Activated T-cell treated with anti-CD3 and anti-CD28 coated beads, Interleukin-2, amount 50 U/mL, for 4 hours (primary cell): ENCODE data around the gene MKNK1. TPM values are rescaled to one million over a fixed set of nuclear protein-coding genes. Genes with fewer than 3 reads are reported as not detected.

Experiments
- ATAC-seq, 2 donors: fragments of 200-7000 bp; cut with Tn5 transposase; one replicate each; pipeline ENCODE4 v1.10.0; 2021
- DNase-seq: peaks from one replicate; pipeline ENCODE4 v3.0.0-alpha.2; 2020
- H3K27me3 Mint-ChIP-seq: one replicate; pipeline ENCODE4 v1.8.0; 2021; ENCODE audit warnings: low read depth, mixed read lengths
- H3K36me3 Mint-ChIP-seq: one replicate; pipeline ENCODE4 v1.8.0; 2022; ENCODE audit warnings: mixed read lengths; ENCODE audit not compliant: insufficient read depth
- H3K4me1 Mint-ChIP-seq: one replicate; pipeline ENCODE4 v1.8.0; 2021; ENCODE audit warnings: low read depth, mixed read lengths
- H3K4me3 Mint-ChIP-seq: one replicate; pipeline ENCODE4 v1.8.0; 2021; ENCODE audit warnings: mild to moderate bottlenecking, moderate library complexity, mixed read lengths
- H3K9me3 Mint-ChIP-seq: one replicate; pipeline ENCODE4 v1.8.0; 2021; ENCODE audit warnings: mixed read lengths
- total RNA-seq, 3 donors: library from RNA; stranded (reverse); gene quantifications; one replicate each; pipeline ENCODE4 v1.2.1, GENCODE V29; 2021

The MKNK1 gene
- total RNA-seq, 3 donors from 2014 or later = 21.1 to 26.1 (median 21.6) TPM

DNA sequence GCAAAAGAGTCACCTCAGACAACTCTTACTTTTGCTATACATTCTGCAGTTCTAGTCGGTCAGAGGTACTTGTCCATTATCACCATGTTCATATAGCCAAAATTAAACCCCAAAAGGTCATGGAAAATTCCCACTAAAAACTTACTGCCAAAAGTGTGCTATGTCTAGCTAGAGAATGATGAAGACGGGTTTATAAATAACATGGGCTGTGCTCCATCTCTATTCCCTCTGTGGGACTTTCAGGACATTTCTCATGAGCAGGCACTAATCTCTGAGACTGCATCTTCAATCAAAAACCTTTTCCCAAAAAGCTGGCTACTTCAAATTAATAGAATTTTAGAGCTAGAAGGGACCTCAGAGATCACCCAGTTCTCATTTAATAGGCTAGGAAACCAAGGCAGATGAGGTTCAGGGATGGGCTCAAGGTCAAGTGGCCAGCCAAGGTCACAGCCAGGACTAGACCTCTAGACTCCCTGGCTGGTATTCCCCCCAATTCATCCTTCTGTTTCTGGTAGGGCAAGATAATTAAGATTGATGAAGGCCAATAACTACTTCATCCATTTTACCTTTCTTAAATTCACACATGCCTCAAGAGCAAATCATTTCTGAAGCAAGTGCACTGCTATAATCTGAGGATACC is 33.5 kb upstream of the MKNK1 start:
- H3K4me1 Mint-ChIP-seq = no peaks in the 10 kb centered on the region
- no peaks in the 10 kb centered on the region for H3K9me3 Mint-ChIP-seq
- no peaks in the 10 kb centered on the region for H3K27me3 Mint-ChIP-seq
- ATAC-seq (no peak), DNase-seq (no peak)
- H3K36me3 Mint-ChIP-seq = peaks cover 43% of the 10 kb centered on the region
- H3K4me3 Mint-ChIP-seq = no peak overlapping the region

DNA sequence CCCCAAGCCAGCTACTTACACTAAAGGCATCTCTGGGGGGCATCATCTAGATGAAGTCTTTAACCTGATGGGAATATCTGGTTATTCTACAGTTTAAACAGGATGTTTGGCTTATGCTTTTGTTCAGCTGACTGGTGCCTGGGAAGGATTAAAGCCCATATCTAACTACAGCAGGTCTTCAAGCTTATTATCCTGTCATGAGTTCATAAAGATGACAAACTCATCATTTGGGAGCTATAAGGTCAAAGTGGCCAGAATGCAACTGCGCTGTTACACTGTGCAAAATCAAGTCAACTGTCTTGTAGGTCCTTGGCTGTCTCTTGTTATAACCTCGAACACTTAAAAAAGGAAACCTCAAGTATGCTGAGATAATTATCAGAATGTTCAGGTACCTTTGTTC is 31.1 kb upstream of the MKNK1 start:
- DNase-seq (no peak), ATAC-seq (no peak)
- Mint-ChIP-seq H3K36me3 (peaks cover 33% of the 10 kb centered on the region), H3K9me3 (no peaks in the 10 kb centered on the region), H3K4me1 (no peaks in the 10 kb centered on the region), H3K4me3 (no peak overlapping the region), H3K27me3 (no peaks in the 10 kb centered on the region)

DNA sequence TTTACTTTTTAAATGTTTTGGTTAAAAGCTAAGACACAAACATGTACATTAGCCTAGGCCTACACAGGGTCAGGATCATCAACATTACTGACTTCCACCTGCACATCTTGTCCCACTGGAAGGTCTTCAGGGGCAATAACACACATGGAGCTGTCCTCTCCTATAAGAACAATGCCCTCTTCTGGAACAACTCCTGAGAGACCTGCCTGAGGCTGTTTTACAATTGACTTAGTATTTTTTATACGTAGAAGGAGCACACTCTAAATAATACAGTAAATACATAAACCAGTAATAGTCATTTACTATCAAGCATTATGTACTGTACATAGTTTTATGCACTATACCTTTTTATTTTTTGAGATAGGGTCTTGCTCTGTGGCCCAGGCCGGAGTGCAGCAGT is 26.7 kb upstream of the MKNK1 start:
- ATAC-seq = no peak
- peaks cover 22% of the 10 kb centered on the region for H3K36me3 Mint-ChIP-seq
- H3K27me3 Mint-ChIP-seq = no peaks in the 10 kb centered on the region
- H3K9me3 Mint-ChIP-seq = no peaks in the 10 kb centered on the region
- DNase-seq = no peak
- H3K4me1 Mint-ChIP-seq = no peaks in the 10 kb centered on the region
- no peak overlapping the region for H3K4me3 Mint-ChIP-seq

DNA sequence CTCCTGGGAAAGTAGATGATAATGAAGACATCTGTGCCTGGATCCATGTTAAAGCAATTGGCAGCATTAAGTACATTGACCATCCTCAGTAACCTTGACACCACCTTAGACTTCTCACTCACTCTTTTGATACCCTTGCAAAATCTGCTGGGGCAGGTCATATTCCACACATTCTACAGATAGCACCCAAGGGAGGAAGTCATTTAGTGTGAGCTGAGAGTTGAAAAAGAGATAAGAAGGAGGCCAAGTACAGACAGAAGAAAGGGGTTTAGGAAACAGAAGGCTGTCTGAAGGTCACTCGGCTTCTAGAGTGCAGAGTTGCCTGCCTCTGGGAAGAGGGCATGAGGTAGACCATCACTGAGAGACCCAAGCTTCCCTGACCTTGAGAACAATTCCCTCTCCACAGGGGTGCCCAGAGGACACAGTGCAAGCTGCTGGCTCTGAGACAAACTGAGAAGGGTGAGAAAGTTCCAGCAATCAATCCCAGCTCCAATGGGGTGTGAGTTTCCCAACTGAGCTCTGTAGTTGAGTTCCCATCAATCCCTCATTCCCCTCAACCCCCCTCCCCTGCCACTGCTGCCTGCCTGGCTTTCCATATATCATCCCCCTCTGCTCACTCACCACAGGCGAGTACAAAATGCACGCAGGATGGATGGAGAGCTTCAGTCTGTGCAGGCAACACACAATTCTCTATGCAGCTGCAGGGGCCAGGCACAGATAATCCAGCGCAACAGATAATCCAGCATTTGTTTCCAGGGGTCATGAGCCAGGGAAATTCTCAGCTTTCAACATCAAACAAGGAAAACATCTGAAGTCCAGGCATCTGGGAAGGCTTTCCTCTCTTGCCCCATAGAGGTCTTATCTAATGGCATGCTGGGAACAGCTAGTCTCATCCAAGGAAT is 19.9 kb upstream of the MKNK1 start:
- peaks cover 4% of the 10 kb centered on the region for H3K36me3 Mint-ChIP-seq
- no peaks in the 10 kb centered on the region for H3K27me3 Mint-ChIP-seq
- H3K4me3 Mint-ChIP-seq = no peak overlapping the region
- no peaks in the 10 kb centered on the region for H3K9me3 Mint-ChIP-seq
- peaks cover 1% of the 10 kb centered on the region for H3K4me1 Mint-ChIP-seq
- no peak for ATAC-seq
- DNase-seq = no peak

DNA sequence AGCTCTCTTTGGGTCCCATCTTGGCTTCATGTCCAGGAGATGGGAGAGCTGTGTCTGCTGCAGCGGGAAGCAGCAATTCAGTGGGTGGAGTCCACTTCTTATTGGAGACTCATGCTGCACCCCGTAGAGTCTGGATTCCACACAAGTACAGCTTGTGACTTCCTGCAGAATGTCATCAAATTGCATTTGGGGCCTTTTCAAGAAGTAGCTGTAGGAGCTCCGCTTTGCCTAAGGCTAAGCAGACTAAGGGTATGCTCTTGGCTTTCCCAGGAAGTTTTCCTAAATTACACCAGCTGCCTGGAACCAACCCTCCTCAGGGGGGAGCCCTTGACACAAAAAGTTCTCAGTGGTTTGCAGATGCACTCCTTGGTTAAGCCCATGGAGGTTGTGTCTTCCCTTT is 18.3 kb upstream of the MKNK1 start:
- DNase-seq = no peak
- Mint-ChIP-seq H3K27me3 (no peaks in the 10 kb centered on the region), H3K36me3 (peaks cover 4% of the 10 kb centered on the region), H3K4me1 (peaks cover 7% of the 10 kb centered on the region), H3K9me3 (no peaks in the 10 kb centered on the region), H3K4me3 (no peak overlapping the region)
- no peak for ATAC-seq

DNA sequence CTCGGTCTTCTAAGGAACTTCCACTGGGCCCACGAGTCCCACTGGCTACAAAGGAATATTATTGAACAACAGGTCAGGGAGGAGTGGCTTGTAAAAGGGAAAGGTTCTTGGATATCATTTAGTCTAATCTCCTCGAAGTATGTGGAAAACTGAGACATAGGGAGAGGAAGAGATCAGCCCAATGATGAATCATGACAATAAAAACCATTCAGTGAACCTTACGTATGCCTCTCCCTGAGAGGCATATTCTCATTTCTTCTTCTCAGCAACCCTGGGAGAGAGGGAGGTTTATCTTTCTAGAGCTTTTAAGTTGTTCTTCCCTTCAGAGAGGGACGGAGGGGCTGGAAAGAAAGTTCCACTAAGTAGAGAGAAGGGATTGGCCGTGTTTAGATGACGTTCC is 17.9 kb upstream of the MKNK1 start:
- peaks cover 3% of the 10 kb centered on the region for H3K36me3 Mint-ChIP-seq
- H3K27me3 Mint-ChIP-seq = no peaks in the 10 kb centered on the region
- DNase-seq (no peak), ATAC-seq (no peak)
- H3K9me3 Mint-ChIP-seq = no peaks in the 10 kb centered on the region
- no peak overlapping the region for H3K4me3 Mint-ChIP-seq
- H3K4me1 Mint-ChIP-seq = peaks cover 11% of the 10 kb centered on the region

DNA sequence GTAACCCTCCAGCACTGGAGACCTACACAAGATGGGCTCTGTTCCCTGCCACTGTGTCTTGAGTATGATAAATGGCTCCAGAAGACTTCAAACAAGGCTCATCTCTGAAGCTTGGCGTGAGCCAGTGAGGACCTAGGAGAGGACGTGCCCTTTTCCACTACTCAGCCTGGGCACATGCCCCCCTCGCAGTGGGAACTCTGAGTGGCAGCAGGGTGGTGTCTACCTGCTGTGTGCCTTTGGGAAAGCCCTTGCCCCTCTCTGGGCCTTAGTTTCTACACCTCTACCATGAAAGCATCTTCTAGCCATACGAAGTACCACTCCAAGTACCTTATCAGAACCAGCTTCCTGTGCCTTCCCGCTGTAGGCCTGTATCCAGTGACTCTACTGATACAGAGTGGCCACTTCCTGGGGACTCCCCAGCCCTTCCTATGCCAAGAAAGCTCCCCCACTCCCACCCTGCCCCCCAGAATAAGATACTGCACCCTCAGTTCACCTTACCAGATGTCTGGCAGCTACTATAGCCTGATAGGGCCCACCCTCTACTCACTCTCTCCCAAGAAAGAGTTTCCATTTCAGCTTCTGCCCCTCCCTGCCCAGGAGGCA is 15.7 kb upstream of the MKNK1 start:
- ATAC-seq (no peak), DNase-seq (no peak)
- Mint-ChIP-seq H3K4me3 (no peak overlapping the region), H3K27me3 (no peaks in the 10 kb centered on the region), H3K36me3 (no peaks in the 10 kb centered on the region), H3K4me1 (peaks cover 27% of the 10 kb centered on the region), H3K9me3 (no peaks in the 10 kb centered on the region)

DNA sequence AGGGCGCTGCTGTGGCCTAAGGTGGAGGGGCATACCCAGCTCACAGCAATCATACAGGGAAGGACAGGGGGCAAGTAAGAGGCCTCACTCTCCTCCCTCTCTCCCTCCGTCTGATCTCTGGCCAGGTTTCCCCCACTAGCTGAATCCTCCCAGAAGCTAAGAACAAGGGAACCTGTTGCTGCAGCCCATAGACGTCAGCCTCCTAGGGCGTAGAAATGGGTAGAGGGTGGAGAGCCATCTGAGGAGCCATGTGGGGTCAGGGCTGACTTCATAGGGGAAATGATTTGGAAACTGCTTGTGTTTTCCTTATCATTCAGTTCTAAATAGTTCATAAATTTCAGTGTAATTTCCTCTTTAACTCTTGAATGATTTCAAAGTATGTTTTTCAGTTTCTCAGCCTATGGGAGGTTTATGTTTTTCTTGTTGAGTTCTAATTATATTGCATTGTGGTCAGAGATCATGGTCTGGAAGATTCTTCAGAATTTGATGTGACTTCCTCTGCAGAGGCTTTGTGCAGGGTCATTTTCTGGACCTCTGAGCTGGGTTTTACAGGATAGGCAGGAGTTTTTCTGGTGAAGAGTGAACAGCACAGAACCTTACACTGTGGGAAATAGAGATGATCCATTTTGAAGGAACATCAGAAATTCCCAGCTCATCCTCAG is 14.8 kb upstream of the MKNK1 start:
- no peaks in the 10 kb centered on the region for H3K36me3 Mint-ChIP-seq
- no peaks in the 10 kb centered on the region for H3K27me3 Mint-ChIP-seq
- ATAC-seq (no peak), DNase-seq (no peak)
- no peaks in the 10 kb centered on the region for H3K9me3 Mint-ChIP-seq
- no peak overlapping the region for H3K4me3 Mint-ChIP-seq
- H3K4me1 Mint-ChIP-seq = peaks cover 36% of the 10 kb centered on the region

DNA sequence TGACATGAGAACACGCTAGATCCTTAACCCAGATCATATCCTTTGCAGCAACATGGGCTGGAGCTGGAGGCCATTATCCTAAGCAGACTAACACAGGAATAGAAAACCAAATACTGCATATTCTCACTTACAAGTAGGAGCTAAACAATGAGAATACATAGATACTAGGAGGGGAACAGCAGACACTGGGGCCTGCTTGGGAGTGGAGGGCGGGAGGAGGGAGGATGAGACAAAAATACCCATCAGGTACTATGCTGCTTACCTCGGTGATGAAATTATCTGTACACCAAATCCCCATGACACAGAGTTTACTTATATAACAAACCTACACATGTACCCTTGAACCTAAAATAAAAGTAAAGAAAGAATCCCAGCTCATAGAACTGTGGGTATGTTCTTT is 13.8 kb upstream of the MKNK1 start:
- ATAC-seq = no peak
- peaks cover 44% of the 10 kb centered on the region for H3K4me1 Mint-ChIP-seq
- DNase-seq = no peak
- H3K9me3 Mint-ChIP-seq = no peaks in the 10 kb centered on the region
- no peaks in the 10 kb centered on the region for H3K36me3 Mint-ChIP-seq
- no peaks in the 10 kb centered on the region for H3K27me3 Mint-ChIP-seq
- H3K4me3 Mint-ChIP-seq = peak overlapping the region; percentile 90

DNA sequence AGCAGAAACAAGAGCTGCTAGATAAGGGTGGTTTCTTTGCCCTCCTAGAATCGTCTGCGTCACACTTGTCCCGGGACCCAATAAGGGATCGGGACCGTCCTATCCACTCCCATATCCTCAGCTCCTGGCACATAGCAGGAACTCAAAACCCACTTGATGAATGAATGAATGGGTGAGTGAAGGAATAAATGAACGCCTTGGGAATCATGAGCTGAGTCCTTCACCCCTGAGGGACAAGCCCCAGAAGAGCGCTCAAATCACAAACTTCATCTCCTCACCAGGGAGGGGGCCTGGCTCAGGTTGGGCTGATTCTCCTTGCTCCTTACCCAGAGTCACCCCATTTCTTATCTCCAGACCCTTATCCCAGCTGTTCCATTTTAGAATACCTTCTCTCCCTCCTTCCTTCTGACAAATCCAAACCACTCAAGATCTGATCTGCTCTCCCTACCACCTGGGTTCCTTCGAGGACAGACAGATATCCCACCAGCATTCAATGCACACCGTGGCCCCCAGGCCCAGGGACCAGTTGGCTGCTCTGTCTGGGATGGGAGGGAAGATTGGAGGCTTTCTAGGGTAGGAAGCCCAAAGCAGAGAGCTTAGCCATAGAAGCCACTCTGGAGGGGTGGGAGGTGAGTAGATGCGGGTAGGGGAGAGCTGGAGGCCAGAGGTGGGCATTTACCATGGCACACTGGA is 13.2 kb upstream of the MKNK1 start:
- Mint-ChIP-seq H3K4me3 (peak overlapping the region; percentile 90), H3K9me3 (no peaks in the 10 kb centered on the region), H3K4me1 (peaks cover 48% of the 10 kb centered on the region), H3K27me3 (no peaks in the 10 kb centered on the region), H3K36me3 (no peaks in the 10 kb centered on the region)
- no peak for ATAC-seq
- no peak for DNase-seq

DNA sequence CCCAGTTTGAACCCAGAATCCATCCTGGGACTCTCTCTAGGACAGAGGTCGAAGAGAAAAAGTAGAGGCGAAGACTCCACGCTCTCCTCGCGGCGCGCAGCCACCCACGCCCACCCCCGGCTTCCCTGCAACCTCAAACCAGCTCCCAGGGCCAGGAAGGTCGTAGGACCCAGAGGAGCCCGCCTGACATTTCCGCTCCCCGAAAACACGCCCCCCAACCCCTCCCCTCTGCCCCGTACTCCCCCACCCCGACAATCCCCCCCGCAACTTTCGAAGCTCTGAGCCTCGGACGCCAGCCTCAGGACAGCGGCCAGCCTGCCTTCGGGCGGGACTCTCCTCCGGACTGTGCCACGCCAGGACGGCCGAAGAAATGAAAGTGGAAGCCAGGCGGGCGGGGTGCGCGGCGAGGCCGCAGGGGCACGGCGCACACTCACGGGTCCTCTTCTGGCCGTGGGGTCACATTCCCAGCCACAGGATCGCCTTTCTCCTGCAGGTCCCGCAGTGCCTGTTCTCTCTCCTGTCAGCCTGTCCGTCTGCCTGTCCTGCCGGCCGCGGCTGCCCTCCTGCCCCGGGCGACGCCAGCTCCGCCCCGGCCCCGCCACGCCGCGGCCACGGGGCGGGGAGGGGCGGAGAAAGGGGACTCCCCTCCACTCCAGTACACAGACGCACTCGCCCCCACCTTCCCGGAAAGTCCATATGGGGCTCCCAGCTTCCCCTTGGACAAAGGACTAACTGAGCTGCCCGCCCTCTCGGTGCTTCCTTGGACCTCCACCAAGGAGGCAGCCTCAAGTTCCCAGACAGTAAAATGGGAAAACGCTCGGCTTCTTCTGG is 12.4 kb upstream of the MKNK1 start, which contains the start of gene MOB3C:
TSS of gene MOB3C (minus strand) at position 535 of the 831 bp plus-strand sequence. CDS start 3,490 bp downstream, outside the sequence.
- no peaks in the 10 kb centered on the region for H3K27me3 Mint-ChIP-seq
- H3K36me3 Mint-ChIP-seq = no peaks in the 10 kb centered on the region
- peak; percentile 77 for DNase-seq
- no peaks in the 10 kb centered on the region for H3K9me3 Mint-ChIP-seq
- peaks cover 53% of the 10 kb centered on the region for H3K4me1 Mint-ChIP-seq
- peak within 1 kb of the TSS; percentile 90 for H3K4me3 Mint-ChIP-seq
- ATAC-seq = peak; percentile 77 to 78

DNA sequence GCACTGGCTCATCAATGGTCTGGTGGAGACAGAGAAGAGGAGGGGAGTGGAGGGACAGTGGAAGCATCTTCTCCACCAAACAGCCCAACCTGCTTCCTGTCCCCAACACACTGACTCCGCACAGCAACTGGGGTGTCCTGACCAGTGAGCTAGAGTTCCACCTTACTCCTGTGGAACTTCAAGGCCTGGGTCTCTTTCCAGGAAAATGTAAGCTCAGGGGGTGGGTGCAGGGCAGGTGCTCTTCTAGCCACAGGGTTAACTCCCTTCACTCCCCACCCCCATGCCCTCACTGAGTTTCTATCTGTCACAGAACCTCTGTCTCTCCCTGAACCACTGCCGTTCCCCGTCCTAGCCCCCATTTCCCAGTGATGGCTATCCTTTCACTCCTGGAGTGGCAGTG is 11.7 kb upstream of the MKNK1 start:
- no peaks in the 10 kb centered on the region for H3K9me3 Mint-ChIP-seq
- peak; percentile 11 to 26 for ATAC-seq
- H3K4me3 Mint-ChIP-seq = peak overlapping the region; percentile 90
- H3K36me3 Mint-ChIP-seq = no peaks in the 10 kb centered on the region
- H3K27me3 Mint-ChIP-seq = no peaks in the 10 kb centered on the region
- DNase-seq = no peak
- peaks cover 61% of the 10 kb centered on the region for H3K4me1 Mint-ChIP-seq

DNA sequence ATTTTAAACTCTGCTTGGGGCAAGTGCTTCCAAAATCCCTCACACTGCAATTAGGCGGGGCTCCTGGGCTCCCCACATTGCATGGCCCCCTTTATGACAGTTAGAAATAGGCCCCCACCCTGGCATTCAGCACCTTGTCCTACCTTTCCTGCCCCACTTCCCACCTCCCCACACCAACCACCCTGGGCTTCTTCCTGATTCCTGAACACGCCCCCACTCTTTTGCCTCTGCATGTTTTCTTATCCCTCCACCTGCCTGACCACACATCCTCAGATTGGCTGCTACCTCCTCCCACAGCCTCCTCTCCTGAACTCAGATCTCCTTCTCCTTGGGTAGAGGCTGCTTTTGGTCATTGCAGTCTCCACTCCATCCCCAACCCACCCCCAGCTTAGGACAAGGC is 11.0 kb upstream of the MKNK1 start:
- ATAC-seq (no peak), DNase-seq (no peak)
- H3K4me1 Mint-ChIP-seq = peaks cover 61% of the 10 kb centered on the region
- no peaks in the 10 kb centered on the region for H3K9me3 Mint-ChIP-seq
- no peaks in the 10 kb centered on the region for H3K36me3 Mint-ChIP-seq
- H3K27me3 Mint-ChIP-seq = no peaks in the 10 kb centered on the region
- H3K4me3 Mint-ChIP-seq = peak overlapping the region; percentile 90
